ENCODE measurements around the gene ADCY2. TPM values are rescaled to one million over a fixed set of nuclear protein-coding genes. Genes with fewer than 3 reads are reported as not detected.

The ADCY2 gene
- polyA plus RNA-seq, 1 experiment: not detected

GRCh38 chr5:7671381-7671993 lies 275.5 kb downstream of the ADCY2 start:
- H3K27me3 ChIP-seq (ENCODE audit: control insufficient read depth, insufficient read depth, low read length): no peaks in the 10 kb centered on the region
- ChIA-PET CTCF (interaction anchor here (0.6 kb wide), 1 partner anchor 83 kb away, joined by 4 read pairs; no protein-coding TSS in a partner anchor), POLR2A (no interaction called here)
- no peak overlapping the region for H3K4me3 ChIP-seq (ENCODE audit: low read depth, low read length)
- no peak for DNase-seq (ENCODE audit: low read depth, low spot score)
- H3K27ac ChIP-seq (ENCODE audit: low read depth, low read length): no peak overlapping the region
- peaks cover 36% of the 10 kb centered on the region for H3K9me3 ChIP-seq (ENCODE audit: control insufficient read depth, insufficient read depth, low read length)
- TF ChIP-seq CTCF (IDR thresholded peaks at IDR 0.05; ENCODE audit: low read depth, low read length): no peak

- no peak overlapping the region for H3K4me3 ChIP-seq (ENCODE audit: low read depth, low read length)
- TF ChIP-seq CTCF (IDR thresholded peaks at IDR 0.05; ENCODE audit: low read depth, low read length): no peak
- no peaks in the 10 kb centered on the region for H3K27me3 ChIP-seq (ENCODE audit: control insufficient read depth, insufficient read depth, low read length)
- ChIA-PET CTCF (no interaction called here), POLR2A (no interaction called here)
- H3K27ac ChIP-seq (ENCODE audit: low read depth, low read length): no peak overlapping the region
- DNase-seq (ENCODE audit: low read depth, low spot score): no peak
- H3K9me3 ChIP-seq (ENCODE audit: control insufficient read depth, insufficient read depth, low read length): peaks cover 41% of the 10 kb centered on the region
Observed at GRCh38 chr5:7673658-7674057, 277.7 kb downstream of the ADCY2 start.

- Histone ChIP-seq H3K9me3 (ENCODE audit: control insufficient read depth, insufficient read depth, low read length) (peaks cover 42% of the 10 kb centered on the region), H3K4me3 (ENCODE audit: low read depth, low read length) (no peak overlapping the region), H3K27ac (ENCODE audit: low read depth, low read length) (no peak overlapping the region), H3K27me3 (ENCODE audit: control insufficient read depth, insufficient read depth, low read length) (no peaks in the 10 kb centered on the region)
- DNase-seq (ENCODE audit: low read depth, low spot score): no peak
- no peak for TF ChIP-seq CTCF (IDR thresholded peaks at IDR 0.05; ENCODE audit: low read depth, low read length)
- POLR2A ChIA-PET: no interaction called here
- CTCF ChIA-PET: no interaction called here
Observed at GRCh38 chr5:7676455-7676854, 280.5 kb downstream of the ADCY2 start.

GRCh38 chr5:7678030-7678429 lies 282.1 kb downstream of the ADCY2 start:
- POLR2A ChIA-PET: no interaction called here
- Histone ChIP-seq H3K27me3 (ENCODE audit: control insufficient read depth, insufficient read depth, low read length) (no peaks in the 10 kb centered on the region), H3K4me3 (ENCODE audit: low read depth, low read length) (no peak overlapping the region), H3K9me3 (ENCODE audit: control insufficient read depth, insufficient read depth, low read length) (peaks cover 45% of the 10 kb centered on the region), H3K27ac (ENCODE audit: low read depth, low read length) (no peak overlapping the region)
- no peak for TF ChIP-seq CTCF (IDR thresholded peaks at IDR 0.05; ENCODE audit: low read depth, low read length)
- CTCF ChIA-PET: no interaction called here
- DNase-seq (ENCODE audit: low read depth, low spot score): no peak

- ChIA-PET POLR2A (no interaction called here), CTCF (no interaction called here)
- H3K27ac ChIP-seq (ENCODE audit: low read depth, low read length): no peak overlapping the region
- no peak for TF ChIP-seq CTCF (IDR thresholded peaks at IDR 0.05; ENCODE audit: low read depth, low read length)
- H3K9me3 ChIP-seq (ENCODE audit: control insufficient read depth, insufficient read depth, low read length): peaks cover 42% of the 10 kb centered on the region
- H3K27me3 ChIP-seq (ENCODE audit: control insufficient read depth, insufficient read depth, low read length): no peaks in the 10 kb centered on the region
- no peak overlapping the region for H3K4me3 ChIP-seq (ENCODE audit: low read depth, low read length)
- no peak for DNase-seq (ENCODE audit: low read depth, low spot score)
Observed at GRCh38 chr5:7679663-7680062, 283.7 kb downstream of the ADCY2 start.
